HepG2 (cell line): ENCODE data around the gene FGFR2. TPM values are rescaled to one million over a fixed set of nuclear protein-coding genes. Genes with fewer than 3 reads are reported as not detected.
"Not testable (repeated sequence)": the region's sequence is repeated elsewhere in the genome, so short reads cannot be mapped to it uniquely, and the experiment has no call there.

Experiments used
- ATAC-seq: fragments of 200-7000 bp; cut with Tn5 transposase; 3 replicates; pipeline ENCODE4 v1.9.1; 2020; ENCODE audit warnings: mild to moderate bottlenecking, moderate library complexity
- BruUV-seq: library from RNA; stranded (reverse); fragments of 400-500 nt; replicated peaks from 2 replicates; lab custom pipeline; 2021; lab: Mats Ljungman, UMichigan
- CTCF ChIA-PET: fragments of 300-600 bp; formaldehyde crosslinking; extraction: SDS; loops from one replicate; lab custom pipeline; 2021; ENCODE audit warnings: low total read pairs, inconsistent platforms, low intra/inter-chr PET ratio; lab: Yijun Ruan, JAX
- POLR2A ChIA-PET: fragments of 350-600 bp; sonication (Branson Sonifier 250); formaldehyde crosslinking; loops from one replicate; lab custom pipeline; 2020; ENCODE audit warnings: antibody characterized with exemption, inconsistent platforms; lab: Yijun Ruan, JAX
- DNase-seq: peaks from one replicate; pipeline ENCODE4 v3.0.0-alpha.2; 2015; ENCODE audit warnings: low spot score
- FAIRE-seq: peaks from 3 replicates; lab custom pipeline; 2011; peaks lifted over from hg19 to GRCh38; lab: Jason Lieb, UNC
- H2AFZ ChIP-seq: one replicate; pipeline ENCODE4 v1.6.1; 2011; ENCODE audit warnings: low read length, inconsistent platforms
- H3K27ac ChIP-seq: fragments of 300-600 bp; 3 replicates; pipeline ENCODE4 v1.8.0; 2011; ENCODE audit warnings: mixed run types, mild to moderate bottlenecking, mixed read lengths, low read length, inconsistent platforms; ENCODE audit not compliant: insufficient read depth; ENCODE audit errors: extremely low read length
- H3K27me3 ChIP-seq, 2 experiments: fragments of 200-600 bp in 1 of 2; 2 replicates in 1 of 2; 3 replicates in 1 of 2; pipeline versions ENCODE4 v1.6.0 to v1.8.0; 2011; ENCODE audit warnings: low read length in 2 of 2, mild to moderate bottlenecking in 2 of 2, moderate library complexity in 2 of 2, inconsistent platforms in 1 of 2; ENCODE audit not compliant: insufficient read depth in 2 of 2, control insufficient read depth in 1 of 2
- H3K36me3 ChIP-seq, 2 experiments: fragments of 200-600 bp in 1 of 2; replicated peaks in 1 of 2; 2 replicates in 1 of 2; 3 replicates in 1 of 2; pipeline versions ENCODE4 v1.5.1 to v1.8.0; 2011; ENCODE audit warnings: low read length in 2 of 2, inconsistent platforms in 1 of 2; ENCODE audit not compliant: insufficient read depth in 2 of 2, control insufficient read depth in 1 of 2
- H3K4me1 ChIP-seq: 2 replicates; pipeline ENCODE4 v1.5.1; 2012; ENCODE audit warnings: low read length, inconsistent platforms; ENCODE audit not compliant: insufficient read depth
- H3K4me2 ChIP-seq: 2 replicates; pipeline ENCODE4 v1.6.0; 2011; ENCODE audit warnings: low read depth, low read length, inconsistent platforms
- H3K4me3 ChIP-seq, 3 experiments: fragments of 200-600 bp in 1 of 3; sonication (generic), shearing (Covaris generic) in 1 of 3; replicated peaks in 1 of 3; 2 replicates each; pipeline ENCODE4 v1.5.1; 2011 to 2016; ENCODE audit warnings: low read length in 3 of 3, inconsistent platforms in 2 of 3, low read depth in 2 of 3, mild to moderate bottlenecking in 2 of 3, control low read depth in 1 of 3, mixed read lengths in 1 of 3; ENCODE audit not compliant: insufficient read depth in 1 of 3
- H3K79me2 ChIP-seq: one replicate; pipeline ENCODE4 v1.6.1; 2011; ENCODE audit warnings: low read length, inconsistent platforms; ENCODE audit not compliant: insufficient read depth
- H3K9ac ChIP-seq: 2 replicates; pipeline ENCODE4 v1.6.0; 2011; ENCODE audit warnings: mild to moderate bottlenecking, low read depth, low read length, inconsistent platforms; ENCODE audit not compliant: insufficient read depth
- H3K9me3 ChIP-seq: 2 replicates; pipeline ENCODE4 v1.5.1; 2012; ENCODE audit warnings: mild to moderate bottlenecking, low read length
- H4K20me1 ChIP-seq: 2 replicates; pipeline ENCODE4 v1.6.0; 2011; ENCODE audit warnings: inconsistent platforms, mild to moderate bottlenecking, low read length, moderate library complexity; ENCODE audit not compliant: insufficient read depth
- CERS6 ChIP-seq: sonication (generic); formaldehyde crosslinking; IDR thresholded peaks from 2 replicates; pipeline ENCODE4 v1.5.0; 2020; ENCODE audit warnings: missing genetic modification reagents
- SIN3B ChIP-seq: fragments of 150-350 bp; IDR thresholded peaks from 2 replicates; pipeline ENCODE4 v1.6.1; 2014; ENCODE audit warnings: low read length
- ZNF121 ChIP-seq: sonication (generic); formaldehyde crosslinking; IDR thresholded peaks from 2 replicates; pipeline ENCODE4 v1.5.0; 2020; ENCODE audit warnings: mild to moderate bottlenecking, missing genetic modification reagents
- ZNF878 ChIP-seq: sonication (generic); formaldehyde crosslinking; IDR thresholded peaks from 2 replicates; pipeline ENCODE4 v1.8.1; 2023; ENCODE audit warnings: mild to moderate bottlenecking, missing genetic modification reagents, moderate library complexity
- WGBS: methylation state at CpG from one replicate; pipeline ENCODE4 v1.1.6; 2017; ENCODE audit warnings: low lambda C conversion rate; 5-methylcytosine and 5-hydroxymethylcytosine counted together
- in situ Hi-C: cut with HindIII; loops from 2 replicates; pipeline ENCODE4 v1.10.0; 2017; ENCODE audit warnings: low pct_unique_long_range_greater_than_20kb; ENCODE audit not compliant: extremely low pct_ligation_motif_present
- intact Hi-C: fragments of 100-400 bp; cut with micrococcal nuclease; formaldehyde crosslinking; loops from one replicate; pipeline ENCODE4 v1.10.0; 2022; ENCODE audit not compliant: unreplicated experiment
- polyA plus RNA-seq, 8 experiments: library from polyadenylated mRNA; depleted of rRNA in 3 of 8; stranded (reverse) in 7 of 8; unstranded in 1 of 8; fragments of >200 nt; fragmentation: Illumina TruSeq in 4 of 8; extraction: Trizol in 4 of 8; gene quantifications; 2 replicates each; pipeline versions ENCODE4 v1.2.1 to v1.2.3, GENCODE V29; 2011 to 2016; ENCODE audit warnings: low read depth in 4 of 8, missing spikeins in 1 of 8, mixed read lengths in 1 of 8; ENCODE audit not compliant: insufficient read depth in 1 of 8
- total RNA-seq, 5 experiments: library from RNA; depleted of rRNA; stranded (reverse); fragments of >200 nt; fragmentation: Illumina TruSeq; extraction: Trizol; gene quantifications; 2 replicates each; pipeline ENCODE4 v1.2.3, GENCODE V29; 2016; ENCODE audit warnings: low read depth in 1 of 5

FGFR2 gene
- total and polyA plus RNA-seq, 2 of the 13 experiments (the other 11 are each of a cell fraction or from before 2014, with no cell fraction given), result 1.6 to 2.6 TPM

GRCh38 chr10:121521794-121522556 lies 76.3 kb downstream of the FGFR2 start:
- Histone ChIP-seq H3K4me2 (no peak overlapping the region), H3K9me3 (no peaks in the 10 kb centered on the region), H4K20me1 (no peaks in the 10 kb centered on the region), H3K79me2 (no peaks in the 10 kb centered on the region), H3K9ac (no peak overlapping the region), H3K4me3 (no peak overlapping the region), H2AFZ (no peak overlapping the region), H3K4me1 (peaks cover 49% of the 10 kb centered on the region), H3K27ac (no peak overlapping the region), H3K27me3 (no peaks in the 10 kb centered on the region), H3K36me3 (no peaks in the 10 kb centered on the region)
- in situ Hi-C loops (no loop called here), intact Hi-C loops (loop anchor here (2.0 kb wide), 1 partner anchor 75 kb away; no protein-coding TSS in a partner anchor)
- DNase-seq (no peak), ATAC-seq (no peak), FAIRE-seq (no peak)
- TF ChIP-seq CERS6 (CRISPR knock-in tag) (no peak), SIN3B (no peak), ZNF878 (no peak), ZNF121 (CRISPR knock-in tag) (peak; percentile 66; the same call in 1 of the 2 replicates)
- POLR2A ChIA-PET, result no interaction called here
- CTCF ChIA-PET, result no interaction called here
- WGBS, result 84% methylated on average over 11 of the region's 11 CpGs
- BruUV-seq, result no TSS peak

- H3K79me2 ChIP-seq, H3K27ac ChIP-seq, H3K9ac ChIP-seq, DNase-seq, POLR2A ChIA-PET, in situ Hi-C loops, H3K4me3 ChIP-seq, H3K9me3 ChIP-seq, BruUV-seq, ATAC-seq, H2AFZ ChIP-seq, H3K36me3 ChIP-seq, H3K27me3 ChIP-seq, FAIRE-seq, intact Hi-C loops, CTCF ChIA-PET, H4K20me1 ChIP-seq, H3K4me2 ChIP-seq: not testable (repeated sequence)
- WGBS, result 92% methylated on average over 6 of the region's 6 CpGs
- H3K4me1 ChIP-seq, result peaks cover 35% of the 10 kb centered on the region
These were observed 77.7 kb downstream of the FGFR2 start for GRCh38 chr10:121520526-121520925.
